ENCODE results near the gene RGS19.

GRCh38 chr20:64070244-64070993 is 8.9 kb downstream of the RGS19 start:
- TF ChIP-seq RXRA (IDR thresholded peaks at IDR 0.05; ENCODE audit: borderline replicate concordance, low read depth): no peak
- TF ChIP-seq MAX (IDR thresholded peaks at IDR 0.05; ENCODE audit: low read depth): no peak
- TF ChIP-seq IRF3 (IDR thresholded peaks at IDR 0.05; ENCODE audit: low read depth, low read length): no peak
- no peak for TF ChIP-seq POLR2AphosphoS5 (IDR thresholded peaks at IDR 0.05; ENCODE audit: low read depth, low read length)
- TF ChIP-seq PBX3 (IDR thresholded peaks at IDR 0.05): no peak
- TF ChIP-seq CTCF (IDR thresholded peaks at IDR 0.05): no peak
- TF ChIP-seq EP300 (IDR thresholded peaks at IDR 0.05; ENCODE audit: borderline replicate concordance in 1 of 2, low read depth in 1 of 2, low read length in 1 of 2): no peak
- no peak for TF ChIP-seq REST (IDR thresholded peaks at IDR 0.05; ENCODE audit: low read depth, low read length)
- no peak for TF ChIP-seq TEAD4 (IDR thresholded peaks at IDR 0.05; ENCODE audit: borderline replicate concordance, insufficient read depth)
- TF ChIP-seq SIN3A (IDR thresholded peaks at IDR 0.05; ENCODE audit: borderline replicate concordance, low read depth, low read length): no peak
- no peak for TF ChIP-seq ZBTB33 (IDR thresholded peaks at IDR 0.05; ENCODE audit: borderline replicate concordance, low read depth)
- no peak for TF ChIP-seq SMC3 (IDR thresholded peaks at IDR 0.05; ENCODE audit: low read depth, low read length)

Measured in SK-N-SH (cell line).